GM18870 (cell line): ENCODE data around the gene CNN3.

Experiments used
- ATAC-seq: cut with Tn5 transposase; IDR thresholded peaks from one replicate; pipeline ENCODE4 v1.9.1; 2021; ENCODE audit warnings: moderate library complexity; ENCODE audit not compliant: unreplicated experiment

The CNN3 gene

DNA sequence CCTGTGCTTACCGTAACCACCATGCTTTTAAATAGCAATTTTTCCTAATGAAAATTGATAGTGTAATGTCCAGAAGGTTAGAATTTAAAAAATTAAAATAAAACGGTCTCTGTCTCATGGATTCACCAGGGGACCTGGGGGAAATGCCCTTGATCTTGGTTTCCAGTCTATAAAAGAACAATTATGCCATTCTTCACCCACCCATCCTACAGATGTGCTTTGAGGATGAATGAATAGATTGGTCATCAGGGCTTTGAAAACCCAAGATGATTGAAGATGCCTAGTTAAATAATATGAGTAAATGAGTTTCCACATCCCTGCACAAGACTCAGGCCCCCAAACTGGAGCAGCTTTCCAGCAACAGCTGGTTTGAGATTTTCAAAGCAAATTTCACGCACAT lies 38.7 kb downstream of the CNN3 start:
- ATAC-seq, result no peak

DNA sequence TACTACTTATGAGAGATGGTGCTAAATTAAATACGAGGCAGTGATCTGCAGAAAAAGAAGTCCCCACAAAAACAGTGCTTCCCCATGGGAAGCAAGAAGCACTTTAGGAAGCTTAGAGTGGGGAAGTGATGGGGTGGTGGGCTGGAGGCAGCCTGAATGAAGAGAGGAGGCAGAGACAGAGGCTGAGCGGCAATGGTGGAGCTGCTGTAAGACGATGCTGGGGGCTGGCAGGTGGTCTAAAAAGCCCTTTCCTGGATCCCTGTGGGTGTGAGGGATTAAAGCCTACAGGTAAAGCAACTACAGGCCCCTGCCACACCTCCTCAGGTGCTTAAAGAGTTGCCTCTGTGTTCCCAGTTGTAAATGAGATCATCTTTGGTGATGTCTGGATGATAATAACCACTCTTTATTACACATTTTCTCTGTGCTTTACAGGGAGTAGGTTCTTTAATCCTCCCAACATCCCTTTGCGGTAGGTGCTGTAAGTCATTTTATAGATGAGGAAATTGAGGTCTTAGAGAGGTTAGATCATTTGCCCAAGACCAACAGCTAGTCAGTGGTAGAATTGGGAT lies 39.2 kb downstream of the CNN3 start:
- no peak for ATAC-seq

DNA sequence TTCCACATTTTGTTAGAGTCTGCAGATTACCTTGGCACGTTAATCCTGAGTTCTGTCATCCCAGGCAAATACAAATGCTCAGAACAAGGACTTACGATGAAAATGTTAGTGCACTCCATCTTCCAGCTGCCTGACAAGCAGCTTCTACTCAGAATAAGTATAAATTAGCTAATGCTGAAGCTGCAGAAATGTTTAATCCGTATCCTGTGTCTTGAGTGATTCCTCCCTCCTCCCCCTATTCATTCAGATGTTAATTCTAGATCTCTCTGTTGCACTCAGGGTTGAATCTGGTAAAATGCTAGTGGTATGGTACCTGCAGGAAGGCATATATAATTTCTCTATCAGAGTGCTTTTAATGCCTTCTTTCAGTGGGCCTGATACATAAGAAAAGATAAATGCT lies 39.8 kb downstream of the CNN3 start:
- no peak for ATAC-seq

DNA sequence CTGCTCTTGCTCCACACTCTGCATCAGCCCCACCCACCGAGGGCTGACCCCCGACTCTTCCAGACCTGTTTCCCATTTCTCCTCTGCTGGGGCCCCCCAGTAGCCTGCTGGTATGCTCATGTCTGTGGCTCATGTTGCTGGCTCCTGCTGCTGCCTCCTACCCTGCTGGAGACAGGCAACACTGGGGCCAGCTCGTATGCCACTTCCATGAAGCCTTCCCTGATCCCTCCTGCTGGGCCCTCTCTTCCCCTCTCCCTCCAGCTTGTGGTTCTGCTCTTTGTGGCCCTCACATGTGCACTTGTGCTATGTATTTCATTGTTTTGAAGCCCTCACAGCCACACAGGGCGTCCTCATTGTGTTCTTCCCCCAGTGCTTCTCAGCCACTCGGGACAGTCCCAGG lies 40.5 kb downstream of the CNN3 start:
- no peak for ATAC-seq

DNA sequence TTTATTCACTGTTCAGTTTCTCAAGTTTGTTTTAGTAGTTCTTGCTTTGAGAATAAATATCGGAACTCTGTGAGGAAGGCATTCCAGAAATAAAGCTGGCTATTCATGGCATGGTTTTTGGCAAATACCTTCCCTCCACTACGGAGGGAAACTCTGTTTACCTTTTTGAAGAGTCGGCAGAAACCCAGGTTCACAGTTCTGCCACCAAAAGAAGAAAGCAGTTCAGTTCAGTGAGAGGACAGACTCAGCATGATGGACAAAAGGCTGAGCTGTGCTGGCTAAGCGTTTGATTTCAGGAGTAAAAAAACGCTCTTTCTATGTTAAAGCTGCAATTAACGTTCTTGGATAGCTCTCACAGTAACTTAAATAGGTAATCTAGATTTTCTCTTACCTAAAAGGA lies 42.4 kb downstream of the CNN3 start:
- no peak for ATAC-seq

DNA sequence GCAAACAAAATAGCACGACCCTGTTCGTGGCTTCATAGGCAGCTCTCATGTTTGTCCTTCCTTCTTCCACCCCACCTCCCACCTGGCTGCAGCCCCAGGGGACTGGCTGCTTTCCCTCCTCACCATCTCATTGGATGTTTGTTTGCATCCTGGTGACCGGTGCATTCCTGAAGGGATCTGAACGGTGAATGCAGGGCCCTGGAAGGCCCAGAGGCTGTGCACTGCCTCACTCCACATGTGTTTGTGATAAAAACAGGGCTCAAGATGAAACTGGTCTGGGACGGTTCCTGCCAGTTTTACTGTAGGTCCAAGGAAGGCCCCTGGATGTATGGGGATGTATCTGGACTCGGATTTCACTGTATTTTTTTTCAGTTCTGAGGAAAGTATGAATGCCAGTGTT lies 42.8 kb downstream of the CNN3 start:
- no peak for ATAC-seq

DNA sequence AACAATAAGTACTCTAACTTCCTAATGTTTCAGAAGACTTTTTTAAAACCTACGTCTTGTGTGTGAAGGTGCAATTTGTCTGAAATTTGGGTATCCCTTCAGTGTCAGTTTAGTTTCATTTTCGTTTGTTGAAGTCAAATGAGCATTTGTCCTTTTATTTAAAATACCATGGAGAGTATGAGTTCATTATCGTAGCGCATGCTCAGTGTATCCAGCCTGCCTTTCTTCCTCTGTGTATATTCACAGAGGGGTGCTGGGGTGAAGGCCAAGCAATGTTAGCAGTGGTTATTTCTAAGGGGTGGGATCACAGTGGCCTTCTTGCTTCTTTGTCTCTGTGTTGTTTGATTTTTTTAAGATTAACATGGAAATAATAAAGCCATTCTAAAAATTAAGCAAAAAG lies 43.2 kb downstream of the CNN3 start:
- no peak for ATAC-seq

DNA sequence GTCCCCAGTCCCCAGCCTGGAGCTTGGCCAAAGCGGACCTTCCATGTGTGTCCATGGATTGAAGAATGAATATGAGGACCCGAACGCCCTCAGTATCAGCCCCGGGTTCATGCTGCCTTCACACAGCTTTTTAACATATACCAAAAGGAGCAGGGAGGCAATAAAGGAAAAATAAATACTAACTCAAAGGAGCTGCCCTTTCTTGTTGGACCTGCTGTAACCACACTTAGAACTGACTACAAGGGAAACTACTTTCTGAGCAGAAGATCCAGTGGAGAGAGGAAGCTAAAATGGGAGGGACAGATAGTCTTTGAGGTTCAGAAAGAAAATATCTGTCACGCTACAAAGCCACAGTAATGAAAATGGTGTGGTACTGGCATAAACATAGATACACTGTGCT lies 48.6 kb downstream of the CNN3 start:
- no peak for ATAC-seq

DNA sequence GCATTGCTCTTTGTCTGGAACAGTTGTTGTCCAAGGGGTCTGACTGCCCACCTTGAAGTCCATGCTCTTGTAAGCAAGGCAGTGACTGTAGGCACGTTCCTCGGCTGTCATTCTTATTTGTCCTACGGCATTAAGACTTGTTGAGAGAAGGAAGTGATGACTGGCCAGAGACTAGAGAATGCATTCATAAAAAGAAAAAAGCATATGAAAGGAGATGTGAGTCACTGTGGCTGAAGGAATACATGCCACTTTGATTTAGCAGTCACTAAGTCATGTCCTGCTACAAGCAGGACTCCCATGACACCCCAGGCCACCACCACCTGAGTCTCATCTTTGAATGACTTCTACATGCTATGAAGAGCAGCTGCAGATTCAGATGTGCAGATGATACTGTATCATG lies 50.5 kb downstream of the CNN3 start:
- ATAC-seq, result no peak

DNA sequence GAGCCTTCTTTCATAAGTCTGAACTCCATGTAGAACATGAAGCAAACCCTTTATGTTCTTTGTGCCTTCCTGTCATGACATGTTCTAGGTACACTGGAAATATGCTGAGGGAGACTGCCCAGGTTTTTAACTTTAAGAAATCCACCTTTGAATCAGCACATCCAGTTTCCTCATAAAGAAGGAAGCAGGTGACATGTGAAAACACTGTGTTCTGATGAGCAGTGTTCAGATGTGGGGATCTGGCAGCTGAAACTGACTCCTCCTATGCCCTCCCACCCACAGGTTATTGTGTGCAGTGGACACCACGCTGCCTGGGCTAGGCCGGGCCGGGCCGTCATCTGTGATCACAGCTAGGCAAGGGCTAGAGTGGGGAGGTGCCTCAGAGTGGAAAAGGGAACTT lies 51.1 kb downstream of the CNN3 start:
- ATAC-seq, result no peak

DNA sequence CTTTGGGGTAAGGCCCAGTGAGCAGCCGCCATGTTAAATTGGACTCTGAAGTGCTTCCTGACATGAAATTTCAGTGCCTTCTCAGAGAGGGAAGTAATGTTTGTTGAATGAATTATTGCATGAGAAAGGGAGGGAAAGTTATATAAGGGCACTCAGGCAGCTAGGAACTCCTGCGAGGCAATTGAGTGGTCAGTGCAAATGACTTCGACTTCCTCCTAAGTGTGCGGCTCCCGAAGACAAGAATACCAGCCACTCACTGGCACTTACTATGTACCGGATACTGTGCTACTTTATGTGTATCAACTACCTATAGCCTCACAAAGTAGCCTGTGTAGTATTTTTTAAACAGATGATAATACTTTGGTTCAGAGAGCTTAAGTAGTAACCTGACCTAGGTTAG lies 52.5 kb downstream of the CNN3 start:
- no peak for ATAC-seq

DNA sequence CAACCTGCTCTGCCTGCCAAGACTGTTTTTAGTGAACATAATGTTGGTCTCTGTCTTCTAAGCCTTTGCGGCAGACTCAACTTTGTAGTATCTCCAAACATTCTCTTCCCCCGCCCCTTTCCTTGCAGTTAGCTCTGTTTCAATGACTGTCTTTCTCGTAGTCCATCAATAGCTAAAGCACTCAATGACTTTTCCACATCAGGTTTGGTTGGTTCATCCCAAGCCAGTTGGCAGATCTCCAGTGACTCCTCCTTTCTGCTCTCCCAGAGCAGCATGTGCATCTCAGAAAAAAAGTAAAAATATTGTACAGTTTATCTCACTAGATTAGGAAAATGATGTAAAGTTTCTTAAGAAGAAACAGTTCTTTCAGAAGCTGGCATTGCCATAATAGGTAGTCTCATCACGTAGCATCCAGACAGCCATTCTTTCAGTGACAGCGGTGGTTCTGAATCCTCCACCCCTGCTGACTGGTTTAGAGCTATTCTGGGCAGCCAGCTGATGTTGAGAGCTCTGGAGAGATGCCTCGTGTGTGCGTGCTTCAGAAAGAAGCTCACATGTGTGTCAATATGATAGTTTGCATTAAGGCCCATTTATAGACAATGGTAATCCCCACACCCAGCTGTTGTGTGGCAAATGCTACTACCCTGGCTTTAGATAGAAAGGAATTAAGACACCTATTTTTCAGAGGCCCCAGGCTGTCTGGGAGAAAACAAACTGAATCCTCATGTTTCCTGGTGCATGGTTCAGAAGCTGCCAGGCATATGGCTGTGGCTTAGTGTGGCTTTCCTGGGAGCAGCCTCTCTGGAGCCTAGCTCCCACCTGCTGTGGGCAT lies 53.2 kb downstream of the CNN3 start:
- ATAC-seq, result peak; percentile 56

DNA sequence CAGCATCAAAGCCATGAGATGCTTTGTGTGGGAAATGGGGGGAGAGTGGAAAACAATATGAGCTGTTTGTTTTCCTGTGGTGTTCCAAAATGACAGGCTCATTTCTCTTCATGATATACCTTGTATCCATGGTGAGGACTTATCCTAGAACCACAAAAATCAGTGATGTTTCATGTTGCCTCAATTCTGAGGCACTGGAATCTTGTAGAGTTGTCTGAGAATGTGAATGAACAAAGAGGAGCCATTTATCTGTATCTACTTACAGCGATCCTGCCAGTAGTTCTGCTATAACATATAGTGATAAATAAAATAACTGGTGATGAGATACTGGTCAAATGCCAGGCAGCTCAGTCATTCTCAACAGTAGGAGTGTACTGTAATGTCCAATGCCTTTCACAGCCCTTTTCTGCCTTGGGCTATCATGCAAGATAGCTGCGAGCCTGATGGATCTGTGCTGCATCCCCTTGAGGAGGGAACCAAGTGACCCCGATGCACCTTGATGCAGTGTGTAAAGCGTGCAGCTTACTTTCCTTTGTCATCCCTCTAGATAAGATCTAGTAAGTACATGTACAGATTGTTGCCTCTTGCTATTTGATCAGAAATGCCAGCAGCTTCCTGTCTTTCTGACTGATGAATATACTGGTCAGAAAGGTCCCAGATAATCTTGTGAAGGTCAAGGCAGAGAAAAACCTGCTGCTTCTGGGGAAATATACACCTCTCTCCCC lies 54.0 kb downstream of the CNN3 start:
- no peak for ATAC-seq

DNA sequence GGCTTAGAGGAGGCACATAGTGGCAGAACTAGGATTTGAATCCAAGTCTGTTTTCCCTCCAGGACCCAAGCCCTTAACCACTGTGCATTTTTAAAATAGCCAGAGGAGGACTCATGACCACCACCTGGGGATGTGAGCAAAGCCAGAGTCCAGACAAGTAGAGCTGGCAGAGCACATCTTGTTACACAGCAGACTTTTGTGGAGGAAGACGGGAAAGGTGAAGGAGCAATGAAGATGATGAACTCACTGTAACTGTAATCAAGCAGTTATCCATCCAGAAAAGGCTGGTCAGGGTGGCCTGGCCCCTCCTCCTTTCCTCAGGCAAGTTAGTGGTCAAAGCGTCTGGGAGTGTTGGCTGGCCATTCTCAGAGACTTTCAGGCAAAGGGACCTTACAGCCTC lies 55.9 kb downstream of the CNN3 start:
- ATAC-seq, result no peak

DNA sequence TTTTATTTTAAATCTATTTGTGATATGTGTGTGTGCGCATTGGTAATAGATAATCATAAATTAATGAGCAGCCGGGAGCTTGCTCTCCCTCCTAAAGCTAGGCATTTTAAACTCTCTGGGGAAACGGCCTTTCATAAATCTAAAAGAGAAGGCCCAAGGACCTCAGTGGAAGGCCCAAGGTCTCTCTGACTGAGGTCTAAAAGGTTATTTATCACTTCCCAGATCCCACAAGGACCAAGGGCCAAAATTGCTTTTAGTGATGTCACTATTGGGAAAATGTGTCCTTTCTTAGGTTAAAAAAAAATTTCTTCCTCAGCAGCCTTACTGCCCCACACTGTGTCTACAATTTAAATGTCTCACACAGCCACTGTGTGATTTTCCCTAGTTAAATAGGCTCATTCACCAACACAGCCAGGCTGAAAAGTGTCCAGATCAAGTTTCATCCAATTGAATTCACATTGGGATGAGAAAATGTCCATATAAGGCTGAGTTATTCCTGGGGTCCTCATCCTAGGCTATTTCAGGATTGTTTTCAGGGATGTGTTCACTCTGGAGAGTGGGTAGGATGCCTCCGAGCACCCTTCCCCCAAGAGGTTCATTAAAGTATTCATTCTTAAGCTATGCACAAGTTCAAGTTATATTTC lies 60.6 kb downstream of the CNN3 start:
- ATAC-seq, result no peak

DNA sequence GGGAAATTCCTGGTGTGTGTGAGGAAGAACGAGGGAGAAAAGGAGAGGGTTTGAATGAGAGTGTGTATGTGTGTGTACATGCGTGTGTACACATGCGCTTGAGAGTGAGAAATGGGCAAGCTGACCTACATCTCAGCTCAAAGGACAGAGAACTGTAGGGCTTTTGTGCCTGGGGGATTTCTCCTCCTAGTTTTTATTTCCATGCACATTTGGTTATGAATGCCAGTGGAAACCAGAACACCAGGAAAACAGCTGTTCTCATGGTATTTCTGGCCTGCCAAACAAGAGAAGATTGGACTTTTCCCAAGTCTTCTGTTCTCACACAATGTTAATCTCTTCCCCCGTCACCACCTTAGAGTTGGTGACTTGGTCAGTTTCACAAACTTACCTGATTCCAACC lies 61.5 kb downstream of the CNN3 start:
- ATAC-seq, result no peak

DNA sequence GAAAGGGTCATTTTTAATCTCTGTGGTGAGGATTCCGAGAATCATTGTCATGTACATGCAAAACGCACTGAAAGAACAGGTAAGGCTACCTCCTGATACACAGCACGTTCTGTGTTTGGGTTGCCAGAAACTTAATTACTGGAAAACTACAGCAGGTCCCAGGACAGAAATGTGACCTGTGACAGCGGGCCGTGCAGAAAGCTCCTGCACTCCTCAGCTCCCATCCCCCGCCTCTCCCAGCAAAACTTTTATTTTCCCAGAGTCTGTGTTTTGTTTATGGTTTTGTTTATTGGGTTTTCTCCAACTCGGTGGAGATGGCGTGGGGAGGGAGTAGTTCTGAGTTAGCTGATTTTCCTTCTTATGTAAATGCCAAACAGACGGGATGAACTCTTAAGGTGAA lies 62.1 kb downstream of the CNN3 start:
- ATAC-seq, result no peak

DNA sequence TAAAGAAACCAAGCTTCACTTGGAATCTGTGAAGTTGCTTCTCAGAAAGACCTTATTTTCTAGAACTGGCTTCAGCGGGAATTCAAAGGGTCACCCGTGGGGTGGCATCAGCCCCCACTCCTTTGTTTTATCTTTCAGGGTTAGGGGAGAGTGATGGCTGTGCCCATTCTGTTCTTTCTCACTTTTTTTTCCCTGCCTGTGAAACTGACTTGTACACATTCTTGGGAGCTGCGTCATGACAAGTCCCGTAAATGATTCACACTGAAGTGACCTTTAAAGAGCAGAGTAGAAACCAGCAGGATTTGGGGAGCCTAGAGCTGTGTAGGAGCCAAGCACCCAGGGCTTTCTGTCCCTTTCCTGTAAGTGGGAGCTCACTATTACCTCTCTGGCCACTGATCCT lies 63.0 kb downstream of the CNN3 start:
- no peak for ATAC-seq

DNA sequence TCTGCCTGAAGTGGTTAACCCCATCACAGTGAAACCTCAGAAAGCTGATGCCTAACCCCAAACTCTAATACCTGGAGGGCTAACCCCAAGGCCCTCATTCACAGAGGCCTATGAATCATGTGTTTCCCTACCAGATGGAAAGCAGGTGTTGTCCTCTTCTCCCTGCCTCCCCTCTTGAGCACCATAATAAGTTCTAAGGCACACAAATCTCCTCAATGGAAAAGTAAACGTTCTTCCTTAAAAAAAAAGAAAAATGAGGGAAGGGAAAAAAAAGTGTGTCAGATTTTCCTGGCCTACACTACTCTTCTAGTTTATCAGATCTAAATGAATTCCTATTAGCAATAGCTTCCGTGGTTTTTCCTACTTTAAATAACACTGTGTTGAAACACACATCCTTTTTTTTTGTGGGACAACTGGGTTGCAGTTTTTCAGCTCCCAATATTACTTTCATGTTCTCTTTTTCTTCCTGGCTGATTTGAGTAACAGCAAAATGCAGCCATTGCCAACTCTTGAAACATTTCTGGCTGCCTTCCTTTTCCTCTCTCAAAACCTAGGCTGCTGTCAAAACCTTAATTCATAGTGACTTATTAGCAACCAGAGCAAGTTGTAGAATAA lies 63.5 kb downstream of the CNN3 start:
- no peak for ATAC-seq

DNA sequence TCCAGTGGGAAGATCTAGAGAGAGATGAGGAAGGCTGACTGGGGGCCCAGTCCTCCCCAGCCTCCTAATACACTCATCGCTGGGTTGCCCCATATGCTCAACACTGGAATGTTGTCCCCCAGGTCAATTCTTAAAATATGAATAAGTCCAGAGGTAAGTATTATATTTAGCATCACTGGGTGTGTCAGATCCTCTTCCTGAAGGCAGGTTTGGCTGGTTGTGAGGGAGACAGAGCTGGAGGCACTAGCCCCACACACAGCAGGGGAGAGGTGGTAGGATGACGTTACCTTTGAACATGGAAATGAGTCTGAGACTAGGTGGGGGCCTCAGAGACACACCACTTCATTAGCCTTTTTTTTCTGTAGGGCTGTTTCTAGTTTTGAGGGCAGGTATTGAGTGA lies 64.2 kb downstream of the CNN3 start:
- no peak for ATAC-seq

DNA sequence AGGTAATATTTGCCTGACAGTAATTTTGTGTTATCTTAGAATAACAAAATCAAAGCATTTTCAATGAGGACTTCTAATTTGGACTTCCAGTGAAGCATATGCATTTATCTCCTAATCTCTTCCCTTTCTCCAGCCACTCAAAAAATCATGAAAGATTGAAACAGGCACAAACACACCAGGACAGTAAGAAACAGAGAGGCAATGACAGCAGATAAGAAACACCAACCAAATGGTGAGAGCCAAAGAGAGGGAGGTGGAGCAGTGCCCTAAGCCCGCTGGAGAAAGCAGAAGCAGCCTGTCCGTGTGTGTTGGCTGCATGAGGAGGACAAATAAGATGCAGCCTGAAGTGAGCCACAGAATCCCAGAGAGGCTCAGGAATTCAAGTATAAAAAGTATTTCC lies 67.7 kb downstream of the CNN3 start:
- ATAC-seq, result no peak
